ENCODE measurements around the gene CEP78. TPM values are rescaled to one million over a fixed set of nuclear protein-coding genes. Genes with fewer than 3 reads are reported as not detected.
A peak's percentile ranks its signal among the peaks of the same experiment; 100 is the strongest.

The CEP78 gene
- total RNA-seq, 4 donors from 2014 or later, result 6.8 to 12.9 (median 9.4) TPM

DNA sequence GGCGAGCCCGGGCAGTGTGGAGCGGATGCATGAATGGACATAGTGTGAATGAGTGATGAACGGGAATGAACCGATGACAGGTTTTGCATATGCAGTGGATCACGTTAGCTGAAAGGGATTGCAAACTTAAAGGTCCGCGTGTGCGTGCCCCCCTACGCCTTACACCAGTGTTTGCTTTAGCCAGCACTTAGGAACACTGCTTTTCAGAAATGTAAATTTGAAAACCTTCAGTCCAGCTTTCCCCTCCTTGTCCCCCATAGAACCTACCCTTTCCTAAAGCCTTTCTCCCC lies 61.7 kb downstream of the CEP78 start:
- no peaks in the 10 kb centered on the region for H3K36me3 ChIP-seq
- no peak for DNase-seq (ENCODE audit: extremely low spot score)
- intact Hi-C loops (cut with DNase I), result loop anchor here (5.0 kb wide), 1 partner anchor 35 kb away; no protein-coding TSS in a partner anchor
- peak overlapping the region; percentile 65 to 82 (median 69) for H3K4me3 ChIP-seq
- 6% methylated on average over 8 of the region's 10 CpGs for WGBS
- peak overlapping the region in 2 of 4 donors; percentile 72 to 86 for H3K27ac ChIP-seq (replicated peaks in 1 of 4)
- H3K27me3 ChIP-seq, result peaks cover 0 to 7% (median 2%) of the 10 kb centered on the region in 4 donors
- H3K9me3 ChIP-seq, result no peaks in the 10 kb centered on the region
- peaks cover 30 to 36% (median 31%) of the 10 kb centered on the region in 4 donors for H3K4me1 ChIP-seq
- TF ChIP-seq, protein P1, sequence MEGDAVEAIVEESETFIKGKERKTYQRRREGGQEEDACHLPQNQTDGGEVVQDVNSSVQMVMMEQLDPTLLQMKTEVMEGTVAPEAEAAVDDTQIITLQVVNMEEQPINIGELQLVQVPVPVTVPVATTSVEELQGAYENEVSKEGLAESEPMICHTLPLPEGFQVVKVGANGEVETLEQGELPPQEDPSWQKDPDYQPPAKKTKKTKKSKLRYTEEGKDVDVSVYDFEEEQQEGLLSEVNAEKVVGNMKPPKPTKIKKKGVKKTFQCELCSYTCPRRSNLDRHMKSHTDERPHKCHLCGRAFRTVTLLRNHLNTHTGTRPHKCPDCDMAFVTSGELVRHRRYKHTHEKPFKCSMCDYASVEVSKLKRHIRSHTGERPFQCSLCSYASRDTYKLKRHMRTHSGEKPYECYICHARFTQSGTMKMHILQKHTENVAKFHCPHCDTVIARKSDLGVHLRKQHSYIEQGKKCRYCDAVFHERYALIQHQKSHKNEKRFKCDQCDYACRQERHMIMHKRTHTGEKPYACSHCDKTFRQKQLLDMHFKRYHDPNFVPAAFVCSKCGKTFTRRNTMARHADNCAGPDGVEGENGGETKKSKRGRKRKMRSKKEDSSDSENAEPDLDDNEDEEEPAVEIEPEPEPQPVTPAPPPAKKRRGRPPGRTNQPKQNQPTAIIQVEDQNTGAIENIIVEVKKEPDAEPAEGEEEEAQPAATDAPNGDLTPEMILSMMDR (IDR thresholded peaks at IDR 0.05), result no peak
- TF ChIP-seq POLR2A (IDR thresholded peaks at IDR 0.05; ENCODE audit: low read depth) (no peak), EP300 (IDR thresholded peaks at IDR 0.05) (no peak), POLR2AphosphoS5 (IDR thresholded peaks at IDR 0.05) (no peak)

DNA sequence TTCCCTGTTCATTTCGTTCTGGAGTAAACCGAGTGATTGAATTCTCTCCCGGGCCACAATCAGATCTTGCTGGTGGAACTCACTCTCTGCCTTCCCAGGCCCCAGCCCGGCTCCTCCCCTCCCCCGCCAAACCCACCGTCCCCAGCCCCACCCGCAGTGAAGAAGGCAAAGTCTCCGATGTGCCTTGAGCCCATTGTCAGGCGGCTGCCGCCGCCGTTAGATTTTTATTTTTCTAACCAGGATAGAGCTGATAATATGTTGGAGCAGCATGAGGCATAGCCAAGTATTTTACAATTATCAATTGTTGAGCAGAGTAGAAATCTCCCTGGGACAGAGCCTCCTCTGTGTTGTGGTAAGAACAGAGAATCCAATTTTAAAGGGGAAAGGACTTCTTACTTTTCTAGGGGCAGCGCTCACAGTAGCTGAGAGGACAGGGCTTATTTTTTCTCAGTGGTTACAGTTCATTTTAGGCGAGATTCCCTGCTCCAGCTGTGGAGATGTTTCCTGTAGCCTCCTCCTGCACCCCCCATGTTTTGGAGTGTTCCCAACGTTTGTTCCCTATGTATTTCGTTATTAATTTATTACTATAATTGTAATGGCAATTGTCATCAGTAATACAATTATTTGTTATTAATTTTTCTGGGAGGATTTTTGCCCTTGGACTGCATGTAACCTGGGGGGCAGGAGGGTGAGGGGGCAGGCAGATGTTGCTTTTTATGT lies 62.3 kb downstream of the CEP78 start:
- DNase-seq (ENCODE audit: extremely low spot score), result no peak
- H3K4me3 ChIP-seq, result peak overlapping the region; percentile 65 to 82 (median 69)
- peak overlapping the region in 1 of 4 donors; percentile 72 for H3K27ac ChIP-seq (replicated peaks in 1 of 4)
- H3K36me3 ChIP-seq, result no peaks in the 10 kb centered on the region
- intact Hi-C loops (cut with DNase I), result loop anchor here (5.0 kb wide), 1 partner anchor 36 kb away; no protein-coding TSS in a partner anchor
- TF ChIP-seq POLR2AphosphoS5 (IDR thresholded peaks at IDR 0.05) (no peak), EP300 (IDR thresholded peaks at IDR 0.05) (no peak), POLR2A (IDR thresholded peaks at IDR 0.05; ENCODE audit: low read depth) (no peak)
- TF ChIP-seq, protein P1 (IDR thresholded peaks at IDR 0.05), result no peak
- 7% methylated on average over 15 of the region's 16 CpGs for WGBS
- no peaks in the 10 kb centered on the region for H3K9me3 ChIP-seq
- peaks cover 0 to 7% (median 2%) of the 10 kb centered on the region in 4 donors for H3K27me3 ChIP-seq
- H3K4me1 ChIP-seq, result peaks cover 30 to 36% (median 31%) of the 10 kb centered on the region in 4 donors

DNA sequence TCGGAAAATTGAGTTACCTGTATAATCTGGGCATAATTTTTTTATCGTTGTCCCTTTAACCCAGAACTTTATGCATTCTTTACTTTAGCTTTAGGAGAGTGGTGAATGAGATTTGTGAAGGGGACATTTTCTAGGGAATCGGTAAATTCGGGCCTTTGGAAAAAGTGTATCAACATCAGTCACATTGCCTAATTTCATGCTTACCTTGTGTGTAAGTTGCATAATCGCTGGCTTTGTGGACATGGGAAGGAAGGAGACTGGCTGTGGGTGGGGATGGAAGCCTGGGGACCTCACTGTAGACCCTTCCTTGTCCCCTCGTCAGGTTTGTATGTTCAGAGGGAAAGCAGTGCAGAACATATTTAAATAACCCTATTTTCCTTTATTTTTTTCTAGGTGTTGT lies 64.3 kb downstream of the CEP78 start:
- H3K36me3 ChIP-seq, result peaks cover 0 to 6% (median 2%) of the 10 kb centered on the region in 4 donors

DNA sequence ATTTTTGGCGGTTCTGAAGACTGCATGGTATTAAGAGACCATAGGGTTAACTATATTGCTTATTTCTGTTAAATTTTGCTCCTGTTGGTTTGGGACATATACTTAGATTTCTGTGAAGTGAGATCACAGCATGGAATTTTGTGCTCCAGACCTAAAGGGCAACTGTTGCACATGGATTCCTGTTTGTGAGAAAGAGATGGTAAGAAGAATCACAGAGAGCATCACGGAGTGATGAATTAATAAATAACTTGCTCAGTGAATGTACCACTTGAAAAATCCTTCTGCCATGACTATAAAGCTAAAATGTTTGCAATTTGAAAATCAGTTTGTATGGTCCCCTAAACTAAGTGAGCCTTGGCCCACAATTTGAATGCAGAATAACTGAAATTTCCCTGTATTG lies 65.6 kb downstream of the CEP78 start:
- intact Hi-C loops (cut with DNase I), result no loop called here
- DNase-seq (ENCODE audit: extremely low spot score), result no peak
- peaks cover 0 to 7% (median 2%) of the 10 kb centered on the region in 4 donors for H3K27me3 ChIP-seq

More for the DNA sequence above, 64.3 kb downstream of the CEP78 start:
- H3K27ac ChIP-seq (replicated peaks in 1 of 4), result no peak overlapping the region
- WGBS, result 92% methylated on average over 6 of the region's 6 CpGs
- no peaks in the 10 kb centered on the region for H3K9me3 ChIP-seq
- no peak for DNase-seq (ENCODE audit: extremely low spot score)
- TF ChIP-seq POLR2AphosphoS5 (IDR thresholded peaks at IDR 0.05) (no peak), EP300 (IDR thresholded peaks at IDR 0.05) (no peak), POLR2A (IDR thresholded peaks at IDR 0.05; ENCODE audit: low read depth) (no peak)
- TF ChIP-seq, protein P1 (IDR thresholded peaks at IDR 0.05), result no peak
- H3K27me3 ChIP-seq, result peaks cover 0 to 7% (median 2%) of the 10 kb centered on the region in 4 donors
- no peak overlapping the region for H3K4me3 ChIP-seq
- intact Hi-C loops (cut with DNase I), result no loop called here
- H3K4me1 ChIP-seq, result peaks cover 30 to 35% (median 31%) of the 10 kb centered on the region in 4 donors

More for the DNA sequence above, 65.6 kb downstream of the CEP78 start:
- Histone ChIP-seq H3K4me1 (peaks cover 21 to 23% (median 21%) of the 10 kb centered on the region in 4 donors), H3K4me3 (no peak overlapping the region), H3K36me3 (peaks cover 0 to 9% (median 4%) of the 10 kb centered on the region in 4 donors), H3K27ac (replicated peaks in 1 of 4) (no peak overlapping the region), H3K9me3 (no peaks in the 10 kb centered on the region)
- TF ChIP-seq POLR2AphosphoS5 (IDR thresholded peaks at IDR 0.05) (no peak), EP300 (IDR thresholded peaks at IDR 0.05) (no peak), POLR2A (IDR thresholded peaks at IDR 0.05; ENCODE audit: low read depth) (no peak)
- TF ChIP-seq, protein P1 (IDR thresholded peaks at IDR 0.05), result no peak
- WGBS, result 88% methylated on average over 2 of the region's 2 CpGs

All from esophagus muscularis mucosa (tissue), 4 donors.